ENCODE measurements around the gene TPPP.

- no peak for TF ChIP-seq SETDB1 (IDR thresholded peaks at IDR 0.05; ENCODE audit: insufficient read length, low read length)
- TF ChIP-seq CTCF (tag by site-specific recombination; IDR thresholded peaks at IDR 0.05) = no peak
- TF ChIP-seq ZNF302 (tag by site-specific recombination; IDR thresholded peaks at IDR 0.05; ENCODE audit: low read depth) = no peak
- no peak for TF ChIP-seq ZNF660 (tag by site-specific recombination; IDR thresholded peaks at IDR 0.05)
- no peak for TF ChIP-seq KLF7 (tag by site-specific recombination; IDR thresholded peaks at IDR 0.05; ENCODE audit: borderline replicate concordance)
- no peak for TF ChIP-seq YY1 (tag by site-specific recombination; IDR thresholded peaks at IDR 0.05)
- TF ChIP-seq ZNF423 (tag by site-specific recombination; IDR thresholded peaks at IDR 0.05) = no peak
- TF ChIP-seq ZNF292 (tag by site-specific recombination; IDR thresholded peaks at IDR 0.05; ENCODE audit: borderline replicate concordance, low read depth) = no peak
- TF ChIP-seq ZNF133 (tag by site-specific recombination; IDR thresholded peaks at IDR 0.05) = no peak
- TF ChIP-seq ZNF48 (tag by site-specific recombination; IDR thresholded peaks at IDR 0.05) = no peak
- TF ChIP-seq ELK4 (IDR thresholded peaks at IDR 0.05; ENCODE audit: borderline replicate concordance, low read depth, low read length) = no peak
Measured at GRCh38 chr5:639584-640213, 53.5 kb downstream of the TPPP start.

All from HEK293 (cell line).